ENCODE measurements around the gene SIAH1. TPM values are rescaled to one million over a fixed set of nuclear protein-coding genes. Genes with fewer than 3 reads are reported as not detected.
"Not testable (repeated sequence)": the region's sequence is repeated elsewhere in the genome, so short reads cannot be mapped to it uniquely, and the experiment has no call there.

SIAH1 gene
- total RNA-seq (2014; rRNA removed; shearing (Covaris generic)): 34.8 and 36.7 TPM in 2 replicates

GRCh38 chr16:48385253-48386150 is at the start of gene SIAH1:
SIAH1 (minus strand) TSS chr16:48385413; CDS start chr16:48362428, 22,985 bp downstream.
- DNase-seq (ENCODE audit: low read depth in 1 of 2, low spot score in 2 of 2): peak; percentile 76 to 87
- Histone ChIP-seq H3K9me3 (replicated peaks) (peaks cover 5% of the 10 kb centered on the region; the same call in 1 of the 2 replicates), H3K27ac (peak within 1 kb of the TSS; percentile 100), H3K4me3 (peak within 1 kb of the TSS; percentile 100), H3K4me1 (replicated peaks) (peaks cover 20% of the 10 kb centered on the region), H3K36me3 (peaks cover 14% of the 10 kb centered on the region), H3K27me3 (replicated peaks) (no peaks in the 10 kb centered on the region)

GRCh38 chr16:48434653-48435317 is 49.6 kb upstream of the SIAH1 start:
- Histone ChIP-seq H3K4me3 (no peak overlapping the region), H3K9me3 (replicated peaks) (no peaks in the 10 kb centered on the region), H3K36me3 (no peaks in the 10 kb centered on the region), H3K4me1 (replicated peaks) (0 out of 2 replicates have a peak, but pooled peaks cover 3% of the 10 kb centered on the region), H3K27me3 (replicated peaks) (no peaks in the 10 kb centered on the region), H3K27ac (no peak overlapping the region)
- DNase-seq (ENCODE audit: low read depth in 1 of 2, low spot score in 2 of 2): no peak

- H3K36me3 ChIP-seq: no peaks in the 10 kb centered on the region
- no peak overlapping the region for H3K27ac ChIP-seq
- 0 out of 2 replicates have a peak, but pooled peaks cover 3% of the 10 kb centered on the region for H3K4me1 ChIP-seq (replicated peaks)
- no peak for DNase-seq (ENCODE audit: low read depth in 1 of 2, low spot score in 2 of 2)
- no peak overlapping the region for H3K4me3 ChIP-seq
- no peaks in the 10 kb centered on the region for H3K27me3 ChIP-seq (replicated peaks)
- H3K9me3 ChIP-seq (replicated peaks): no peaks in the 10 kb centered on the region
Observed at GRCh38 chr16:48433850-48434530, 48.8 kb upstream of the SIAH1 start.

GRCh38 chr16:48433116-48433849 is 48.1 kb upstream of the SIAH1 start:
- Histone ChIP-seq H3K36me3 (no peaks in the 10 kb centered on the region), H3K9me3 (replicated peaks) (no peaks in the 10 kb centered on the region), H3K4me3 (no peak overlapping the region), H3K4me1 (replicated peaks) (0 out of 2 replicates have a peak, but pooled peaks cover 3% of the 10 kb centered on the region), H3K27me3 (replicated peaks) (no peaks in the 10 kb centered on the region), H3K27ac (no peak overlapping the region)
- DNase-seq (ENCODE audit: low read depth in 1 of 2, low spot score in 2 of 2): no peak

GRCh38 chr16:48432136-48432535 is 46.9 kb upstream of the SIAH1 start:
- Histone ChIP-seq H3K9me3 (replicated peaks) (no peaks in the 10 kb centered on the region), H3K27ac (no peak overlapping the region), H3K36me3 (no peaks in the 10 kb centered on the region), H3K4me3 (no peak overlapping the region), H3K27me3 (replicated peaks) (no peaks in the 10 kb centered on the region), H3K4me1 (replicated peaks) (0 out of 2 replicates have a peak, but pooled peaks cover 3% of the 10 kb centered on the region)
- no peak for DNase-seq (ENCODE audit: low read depth in 1 of 2, low spot score in 2 of 2)

- Histone ChIP-seq H3K27ac (no peak overlapping the region), H3K9me3 (replicated peaks) (no peaks in the 10 kb centered on the region), H3K27me3 (replicated peaks) (no peaks in the 10 kb centered on the region), H3K4me3 (no peak overlapping the region), H3K36me3 (no peaks in the 10 kb centered on the region), H3K4me1 (replicated peaks) (0 out of 2 replicates have a peak, but pooled peaks cover 3% of the 10 kb centered on the region)
- DNase-seq (ENCODE audit: low read depth in 1 of 2, low spot score in 2 of 2): no peak
Observed at GRCh38 chr16:48430890-48431289, 45.7 kb upstream of the SIAH1 start.

GRCh38 chr16:48426244-48427141 is 41.3 kb upstream of the SIAH1 start:
- H3K36me3 ChIP-seq: no peaks in the 10 kb centered on the region
- no peak overlapping the region for H3K4me3 ChIP-seq
- H3K9me3 ChIP-seq (replicated peaks): no peaks in the 10 kb centered on the region
- no peak overlapping the region for H3K27ac ChIP-seq
- H3K4me1 ChIP-seq (replicated peaks): no peaks in the 10 kb centered on the region
- no peak for DNase-seq (ENCODE audit: low read depth in 1 of 2, low spot score in 2 of 2)
- no peaks in the 10 kb centered on the region for H3K27me3 ChIP-seq (replicated peaks)

- Histone ChIP-seq H3K27me3 (replicated peaks) (no peaks in the 10 kb centered on the region), H3K4me3 (no peak overlapping the region), H3K27ac (no peak overlapping the region), H3K36me3 (no peaks in the 10 kb centered on the region), H3K9me3 (replicated peaks) (no peaks in the 10 kb centered on the region), H3K4me1 (replicated peaks) (no peaks in the 10 kb centered on the region)
- DNase-seq (ENCODE audit: low read depth in 1 of 2, low spot score in 2 of 2): no peak
Observed at GRCh38 chr16:48422537-48422936, 37.3 kb upstream of the SIAH1 start.

GRCh38 chr16:48421741-48422140 is 36.5 kb upstream of the SIAH1 start:
- no peaks in the 10 kb centered on the region for H3K4me1 ChIP-seq (replicated peaks)
- no peaks in the 10 kb centered on the region for H3K36me3 ChIP-seq
- no peak overlapping the region for H3K27ac ChIP-seq
- no peaks in the 10 kb centered on the region for H3K27me3 ChIP-seq (replicated peaks)
- no peak for DNase-seq (ENCODE audit: low read depth in 1 of 2, low spot score in 2 of 2)
- no peak overlapping the region for H3K4me3 ChIP-seq
- H3K9me3 ChIP-seq (replicated peaks): no peaks in the 10 kb centered on the region

- H3K4me3 ChIP-seq: no peak overlapping the region
- H3K36me3 ChIP-seq: no peaks in the 10 kb centered on the region
- no peaks in the 10 kb centered on the region for H3K27me3 ChIP-seq (replicated peaks)
- no peaks in the 10 kb centered on the region for H3K9me3 ChIP-seq (replicated peaks)
- no peak overlapping the region for H3K27ac ChIP-seq
- H3K4me1 ChIP-seq (replicated peaks): no peaks in the 10 kb centered on the region
- no peak for DNase-seq (ENCODE audit: low read depth in 1 of 2, low spot score in 2 of 2)
Observed at GRCh38 chr16:48420437-48420836, 35.2 kb upstream of the SIAH1 start.

GRCh38 chr16:48416617-48417016 is 31.4 kb upstream of the SIAH1 start:
- DNase-seq (ENCODE audit: low read depth in 1 of 2, low spot score in 2 of 2); H3K36me3 ChIP-seq; H3K27me3 ChIP-seq (replicated peaks); H3K4me1 ChIP-seq (replicated peaks); H3K9me3 ChIP-seq (replicated peaks); H3K4me3 ChIP-seq; H3K27ac ChIP-seq: not testable (repeated sequence)

- no peaks in the 10 kb centered on the region for H3K9me3 ChIP-seq (replicated peaks)
- DNase-seq (ENCODE audit: low read depth in 1 of 2, low spot score in 2 of 2): no peak
- H3K27me3 ChIP-seq (replicated peaks): no peaks in the 10 kb centered on the region
- no peak overlapping the region for H3K27ac ChIP-seq
- no peaks in the 10 kb centered on the region for H3K36me3 ChIP-seq
- H3K4me1 ChIP-seq (replicated peaks): peaks cover 5% of the 10 kb centered on the region
- H3K4me3 ChIP-seq: no peak overlapping the region
Observed at GRCh38 chr16:48413272-48413671, 28.1 kb upstream of the SIAH1 start.
